ENCODE data around the gene PMEPA1. TPM values are rescaled to one million over a fixed set of nuclear protein-coding genes. Genes with fewer than 3 reads are reported as not detected.

PMEPA1 gene
- total RNA-seq, 1 experiment from 2014 or later: 89.8 TPM

DNA sequence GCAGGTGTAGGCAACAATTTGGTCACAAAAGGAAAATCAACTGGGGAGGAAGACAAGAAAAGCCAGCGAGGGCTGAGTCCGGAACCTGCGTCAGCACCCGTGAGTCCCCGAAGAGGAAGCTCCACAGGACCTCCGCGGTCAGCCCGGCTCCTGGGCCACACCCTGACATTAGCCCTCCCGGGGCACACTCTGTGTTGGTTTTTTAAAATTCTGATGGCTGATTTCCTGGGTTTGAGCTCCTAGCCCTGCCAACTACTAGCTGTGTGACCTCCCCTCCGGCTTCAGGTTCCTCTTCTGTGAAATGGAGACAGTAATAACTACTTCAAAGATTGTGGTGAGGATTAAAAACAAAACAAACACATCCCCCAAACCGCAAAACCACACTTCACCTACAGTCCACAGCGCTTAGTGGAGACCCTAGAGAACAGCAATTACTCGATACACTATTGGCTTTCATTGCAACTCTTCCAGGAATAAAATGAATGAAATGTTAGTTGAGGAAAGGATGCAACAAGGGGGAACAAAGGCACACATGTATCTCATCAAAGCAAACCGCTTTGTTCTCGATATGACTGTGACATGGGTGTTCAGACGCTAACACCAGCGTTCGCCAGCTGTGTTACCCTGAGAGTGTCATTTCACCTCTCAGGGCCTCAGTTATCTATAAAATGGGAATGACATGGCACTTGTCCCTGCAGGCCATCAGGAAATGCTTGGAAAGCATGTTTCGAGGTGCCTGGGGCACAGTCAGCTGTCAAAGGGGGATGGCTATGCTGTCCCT is 90.6 kb downstream of the PMEPA1 start:
- POLR2A ChIA-PET: no interaction called here
- Histone ChIP-seq H3K4me1 (ENCODE audit: control insufficient read depth, insufficient read depth, low read length) (peaks cover 5% of the 10 kb centered on the region; the same call in 1 of the 2 replicates), H3K9me3 (ENCODE audit: control insufficient read depth, insufficient read depth, low read depth, low read length) (no peaks in the 10 kb centered on the region), H3K27ac (ENCODE audit: low read length) (no peak overlapping the region), H3K36me3 (ENCODE audit: control insufficient read depth, insufficient read depth, low read length) (no peaks in the 10 kb centered on the region), H3K4me3 (ENCODE audit: low read depth in 2 of 2, low read length in 2 of 2) (no peak overlapping the region), H3K27me3 (ENCODE audit: control insufficient read depth, insufficient read depth, low read length) (no peaks in the 10 kb centered on the region)
- DNase-seq (ENCODE audit: low read depth, low spot score) (no peak), ATAC-seq (no peak)
- intact Hi-C loops (cut with micrococcal nuclease; ENCODE audit: unreplicated experiment) (no loop called here), in situ Hi-C loops (cut with HindIII; ENCODE audit: low pct_unique_long_range_greater_than_20kb, low sequenced_read_pairs) (no loop called here)
- TF ChIP-seq POLR2AphosphoS5 (IDR thresholded peaks at IDR 0.05; ENCODE audit: low read depth, low read length) (no peak), TCF7L2 (IDR thresholded peaks at IDR 0.05; ENCODE audit: low read depth, low read length) (no peak), SIN3A (IDR thresholded peaks at IDR 0.05; ENCODE audit: borderline replicate concordance, insufficient read depth, low read depth, low read length) (no peak)
- TF ChIP-seq, protein P1, sequence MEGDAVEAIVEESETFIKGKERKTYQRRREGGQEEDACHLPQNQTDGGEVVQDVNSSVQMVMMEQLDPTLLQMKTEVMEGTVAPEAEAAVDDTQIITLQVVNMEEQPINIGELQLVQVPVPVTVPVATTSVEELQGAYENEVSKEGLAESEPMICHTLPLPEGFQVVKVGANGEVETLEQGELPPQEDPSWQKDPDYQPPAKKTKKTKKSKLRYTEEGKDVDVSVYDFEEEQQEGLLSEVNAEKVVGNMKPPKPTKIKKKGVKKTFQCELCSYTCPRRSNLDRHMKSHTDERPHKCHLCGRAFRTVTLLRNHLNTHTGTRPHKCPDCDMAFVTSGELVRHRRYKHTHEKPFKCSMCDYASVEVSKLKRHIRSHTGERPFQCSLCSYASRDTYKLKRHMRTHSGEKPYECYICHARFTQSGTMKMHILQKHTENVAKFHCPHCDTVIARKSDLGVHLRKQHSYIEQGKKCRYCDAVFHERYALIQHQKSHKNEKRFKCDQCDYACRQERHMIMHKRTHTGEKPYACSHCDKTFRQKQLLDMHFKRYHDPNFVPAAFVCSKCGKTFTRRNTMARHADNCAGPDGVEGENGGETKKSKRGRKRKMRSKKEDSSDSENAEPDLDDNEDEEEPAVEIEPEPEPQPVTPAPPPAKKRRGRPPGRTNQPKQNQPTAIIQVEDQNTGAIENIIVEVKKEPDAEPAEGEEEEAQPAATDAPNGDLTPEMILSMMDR (IDR thresholded peaks at IDR 0.05): no peak
- TF ChIP-seq, protein P2, sequence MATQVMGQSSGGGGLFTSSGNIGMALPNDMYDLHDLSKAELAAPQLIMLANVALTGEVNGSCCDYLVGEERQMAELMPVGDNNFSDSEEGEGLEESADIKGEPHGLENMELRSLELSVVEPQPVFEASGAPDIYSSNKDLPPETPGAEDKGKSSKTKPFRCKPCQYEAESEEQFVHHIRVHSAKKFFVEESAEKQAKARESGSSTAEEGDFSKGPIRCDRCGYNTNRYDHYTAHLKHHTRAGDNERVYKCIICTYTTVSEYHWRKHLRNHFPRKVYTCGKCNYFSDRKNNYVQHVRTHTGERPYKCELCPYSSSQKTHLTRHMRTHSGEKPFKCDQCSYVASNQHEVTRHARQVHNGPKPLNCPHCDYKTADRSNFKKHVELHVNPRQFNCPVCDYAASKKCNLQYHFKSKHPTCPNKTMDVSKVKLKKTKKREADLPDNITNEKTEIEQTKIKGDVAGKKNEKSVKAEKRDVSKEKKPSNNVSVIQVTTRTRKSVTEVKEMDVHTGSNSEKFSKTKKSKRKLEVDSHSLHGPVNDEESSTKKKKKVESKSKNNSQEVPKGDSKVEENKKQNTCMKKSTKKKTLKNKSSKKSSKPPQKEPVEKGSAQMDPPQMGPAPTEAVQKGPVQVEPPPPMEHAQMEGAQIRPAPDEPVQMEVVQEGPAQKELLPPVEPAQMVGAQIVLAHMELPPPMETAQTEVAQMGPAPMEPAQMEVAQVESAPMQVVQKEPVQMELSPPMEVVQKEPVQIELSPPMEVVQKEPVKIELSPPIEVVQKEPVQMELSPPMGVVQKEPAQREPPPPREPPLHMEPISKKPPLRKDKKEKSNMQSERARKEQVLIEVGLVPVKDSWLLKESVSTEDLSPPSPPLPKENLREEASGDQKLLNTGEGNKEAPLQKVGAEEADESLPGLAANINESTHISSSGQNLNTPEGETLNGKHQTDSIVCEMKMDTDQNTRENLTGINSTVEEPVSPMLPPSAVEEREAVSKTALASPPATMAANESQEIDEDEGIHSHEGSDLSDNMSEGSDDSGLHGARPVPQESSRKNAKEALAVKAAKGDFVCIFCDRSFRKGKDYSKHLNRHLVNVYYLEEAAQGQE (IDR thresholded peaks at IDR 0.05; ENCODE audit: insufficient read depth in 1 of 2, low read depth in 2 of 2, low read length in 1 of 2): no peak
- CTCF ChIA-PET: no interaction called here
- BruUV-seq (replicated peaks): no TSS peak

DNA sequence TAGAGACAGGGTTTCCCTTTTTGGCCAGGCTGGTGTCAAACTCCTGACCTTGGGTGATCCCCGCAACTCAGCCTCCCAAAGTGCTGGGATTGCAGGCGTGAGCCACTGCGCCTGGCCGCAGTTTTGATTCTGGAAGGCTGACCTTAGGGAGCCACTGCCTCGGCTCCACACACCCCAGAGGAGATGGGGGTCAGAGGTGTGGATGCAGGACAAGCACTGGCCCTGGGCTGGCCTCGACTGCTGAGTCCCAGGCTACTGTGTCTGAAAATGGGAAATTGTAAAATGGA is 91.1 kb downstream of the PMEPA1 start:
- ChIA-PET POLR2A (no interaction called here), CTCF (no interaction called here)
- Histone ChIP-seq H3K4me3 (ENCODE audit: low read depth in 2 of 2, low read length in 2 of 2) (no peak overlapping the region), H3K27ac (ENCODE audit: low read length) (no peak overlapping the region), H3K36me3 (ENCODE audit: control insufficient read depth, insufficient read depth, low read length) (no peaks in the 10 kb centered on the region), H3K9me3 (ENCODE audit: control insufficient read depth, insufficient read depth, low read depth, low read length) (no peaks in the 10 kb centered on the region), H3K4me1 (ENCODE audit: control insufficient read depth, insufficient read depth, low read length) (peaks cover 5% of the 10 kb centered on the region; the same call in 1 of the 2 replicates), H3K27me3 (ENCODE audit: control insufficient read depth, insufficient read depth, low read length) (no peaks in the 10 kb centered on the region)
- TF ChIP-seq, protein P1 (IDR thresholded peaks at IDR 0.05): no peak
- TF ChIP-seq, protein P2 (IDR thresholded peaks at IDR 0.05; ENCODE audit: insufficient read depth in 1 of 2, low read depth in 2 of 2, low read length in 1 of 2): no peak
- TF ChIP-seq POLR2AphosphoS5 (IDR thresholded peaks at IDR 0.05; ENCODE audit: low read depth, low read length): no peak
- no peak for TF ChIP-seq SIN3A (IDR thresholded peaks at IDR 0.05; ENCODE audit: borderline replicate concordance, insufficient read depth, low read depth, low read length)
- TF ChIP-seq TCF7L2 (IDR thresholded peaks at IDR 0.05; ENCODE audit: low read depth, low read length): no peak
- ATAC-seq (no peak), DNase-seq (ENCODE audit: low read depth, low spot score) (no peak)
- BruUV-seq (replicated peaks): no TSS peak
- intact Hi-C loops (cut with micrococcal nuclease; ENCODE audit: unreplicated experiment) (no loop called here), in situ Hi-C loops (cut with HindIII; ENCODE audit: low pct_unique_long_range_greater_than_20kb, low sequenced_read_pairs) (no loop called here)
